ENCODE measurements around the gene PGM3. TPM values are rescaled to one million over a fixed set of nuclear protein-coding genes. Genes with fewer than 3 reads are reported as not detected.

PGM3 gene
- total RNA-seq, 1 donor from 2014 or later: 151 TPM

DNA sequence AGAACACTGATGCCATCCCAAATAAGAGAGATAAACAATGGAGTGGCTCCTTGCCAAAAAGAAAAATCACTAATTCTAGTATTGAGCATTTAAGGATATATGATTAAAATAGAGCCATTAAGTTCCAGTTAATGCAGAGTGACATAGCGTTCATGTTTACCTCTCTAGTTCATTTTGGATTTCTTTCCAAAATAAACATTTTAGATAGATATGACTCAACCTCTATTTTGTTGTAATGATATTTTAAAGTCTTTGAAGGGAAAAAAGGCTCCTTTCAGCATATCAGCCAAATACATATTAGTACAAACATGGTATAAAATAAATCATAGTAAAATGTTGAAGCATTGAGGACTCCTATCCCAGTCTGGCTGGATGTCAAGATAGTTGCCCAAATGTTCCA, 33.5 kb upstream of the PGM3 start:
- H3K4me1 ChIP-seq (ENCODE audit: insufficient read depth, low read length): no peaks in the 10 kb centered on the region
- Mint-ChIP-seq H3K4me3 (ENCODE audit: unreplicated experiment) (no peak overlapping the region), H3K27me3 (ENCODE audit: low read depth, unreplicated experiment) (no peaks in the 10 kb centered on the region), H3K36me3 (ENCODE audit: low read depth, unreplicated experiment) (no peaks in the 10 kb centered on the region), H3K4me1 (ENCODE audit: low read depth, unreplicated experiment) (peaks cover 8% of the 10 kb centered on the region), H3K9me3 (ENCODE audit: unreplicated experiment) (no peaks in the 10 kb centered on the region), H3K27ac (ENCODE audit: unreplicated experiment) (no peak overlapping the region)
- no peaks in the 10 kb centered on the region for H3K79me2 ChIP-seq (ENCODE audit: insufficient read depth, low read length)
- no peak overlapping the region for H3K9ac ChIP-seq (ENCODE audit: low read length)
- peak; percentile 2 for DNase-seq (ENCODE audit: low read depth)
- no peaks in the 10 kb centered on the region for H3K27me3 ChIP-seq (ENCODE audit: insufficient read depth, low read length)
- no peak overlapping the region for H3K4me3 ChIP-seq (ENCODE audit: insufficient read depth, low read depth, low read length)
- no peak overlapping the region for H2AFZ ChIP-seq (ENCODE audit: low read depth, low read length)
- H3K9me3 ChIP-seq (ENCODE audit: insufficient read depth, low read depth, low read length): no peaks in the 10 kb centered on the region
- no peak for FAIRE-seq
- H3K4me2 ChIP-seq (ENCODE audit: low read length): no peak overlapping the region
- TF ChIP-seq EZH2 (IDR thresholded peaks at IDR 0.05; ENCODE audit: insufficient read depth, low read length): no peak
- TF ChIP-seq, protein P1, sequence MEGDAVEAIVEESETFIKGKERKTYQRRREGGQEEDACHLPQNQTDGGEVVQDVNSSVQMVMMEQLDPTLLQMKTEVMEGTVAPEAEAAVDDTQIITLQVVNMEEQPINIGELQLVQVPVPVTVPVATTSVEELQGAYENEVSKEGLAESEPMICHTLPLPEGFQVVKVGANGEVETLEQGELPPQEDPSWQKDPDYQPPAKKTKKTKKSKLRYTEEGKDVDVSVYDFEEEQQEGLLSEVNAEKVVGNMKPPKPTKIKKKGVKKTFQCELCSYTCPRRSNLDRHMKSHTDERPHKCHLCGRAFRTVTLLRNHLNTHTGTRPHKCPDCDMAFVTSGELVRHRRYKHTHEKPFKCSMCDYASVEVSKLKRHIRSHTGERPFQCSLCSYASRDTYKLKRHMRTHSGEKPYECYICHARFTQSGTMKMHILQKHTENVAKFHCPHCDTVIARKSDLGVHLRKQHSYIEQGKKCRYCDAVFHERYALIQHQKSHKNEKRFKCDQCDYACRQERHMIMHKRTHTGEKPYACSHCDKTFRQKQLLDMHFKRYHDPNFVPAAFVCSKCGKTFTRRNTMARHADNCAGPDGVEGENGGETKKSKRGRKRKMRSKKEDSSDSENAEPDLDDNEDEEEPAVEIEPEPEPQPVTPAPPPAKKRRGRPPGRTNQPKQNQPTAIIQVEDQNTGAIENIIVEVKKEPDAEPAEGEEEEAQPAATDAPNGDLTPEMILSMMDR (IDR thresholded peaks at IDR 0.05; ENCODE audit: insufficient read depth, low read depth, low read length): no peak
- no peaks in the 10 kb centered on the region for H4K20me1 ChIP-seq (ENCODE audit: insufficient read depth, low read length)
- no peak overlapping the region for H3K27ac ChIP-seq (ENCODE audit: low read depth, low read length)
- H3K36me3 ChIP-seq (ENCODE audit: insufficient read depth, low read length): no peaks in the 10 kb centered on the region

DNA sequence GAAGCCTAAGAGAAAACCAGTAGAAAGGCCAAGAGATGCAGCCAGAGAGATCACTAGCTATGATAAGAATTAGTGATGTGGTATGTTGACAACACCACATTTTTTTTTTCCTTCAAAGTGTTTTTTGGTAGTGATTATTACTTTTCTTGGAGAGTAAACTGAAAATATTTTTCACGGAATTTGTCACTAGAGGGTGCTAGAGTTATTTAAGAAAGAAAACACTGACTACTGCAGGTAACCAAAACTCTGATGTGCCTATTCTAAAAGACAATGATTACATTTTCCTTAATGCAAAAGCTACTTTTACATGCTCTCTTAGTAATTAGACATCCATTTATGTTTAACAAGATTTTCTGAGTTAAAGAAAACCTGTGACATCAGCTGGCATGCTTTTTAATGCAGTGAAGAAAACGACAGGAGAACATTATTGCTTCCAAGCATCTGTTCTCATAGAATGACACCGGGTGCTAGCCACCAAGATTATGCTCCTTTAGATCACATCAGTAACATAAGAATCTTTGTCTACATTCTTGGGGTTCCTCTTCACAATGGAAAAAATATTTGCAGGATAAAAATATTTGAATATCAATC, 28.9 kb upstream of the PGM3 start:
- Mint-ChIP-seq H3K4me1 (ENCODE audit: low read depth, unreplicated experiment) (peaks cover 12% of the 10 kb centered on the region), H3K9me3 (ENCODE audit: unreplicated experiment) (no peaks in the 10 kb centered on the region), H3K36me3 (ENCODE audit: low read depth, unreplicated experiment) (peaks cover 4% of the 10 kb centered on the region), H3K27me3 (ENCODE audit: low read depth, unreplicated experiment) (no peaks in the 10 kb centered on the region), H3K27ac (ENCODE audit: unreplicated experiment) (peak overlapping the region; percentile 15), H3K4me3 (ENCODE audit: unreplicated experiment) (no peak overlapping the region)
- Histone ChIP-seq H3K27ac (ENCODE audit: low read depth, low read length) (peak overlapping the region; percentile 7), H3K27me3 (ENCODE audit: insufficient read depth, low read length) (no peaks in the 10 kb centered on the region), H3K4me2 (ENCODE audit: low read length) (no peak overlapping the region), H4K20me1 (ENCODE audit: insufficient read depth, low read length) (no peaks in the 10 kb centered on the region), H2AFZ (ENCODE audit: low read depth, low read length) (no peak overlapping the region), H3K9ac (ENCODE audit: low read length) (no peak overlapping the region), H3K36me3 (ENCODE audit: insufficient read depth, low read length) (no peaks in the 10 kb centered on the region), H3K9me3 (ENCODE audit: insufficient read depth, low read depth, low read length) (no peaks in the 10 kb centered on the region), H3K4me1 (ENCODE audit: insufficient read depth, low read length) (no peaks in the 10 kb centered on the region), H3K4me3 (ENCODE audit: insufficient read depth, low read depth, low read length) (no peak overlapping the region), H3K79me2 (ENCODE audit: insufficient read depth, low read length) (no peaks in the 10 kb centered on the region)
- TF ChIP-seq, protein P1 (IDR thresholded peaks at IDR 0.05; ENCODE audit: insufficient read depth, low read depth, low read length): peak; percentile 52
- TF ChIP-seq EZH2 (IDR thresholded peaks at IDR 0.05; ENCODE audit: insufficient read depth, low read length): no peak
- peak; percentile 20 for DNase-seq (ENCODE audit: low read depth)
- no peak for FAIRE-seq

DNA sequence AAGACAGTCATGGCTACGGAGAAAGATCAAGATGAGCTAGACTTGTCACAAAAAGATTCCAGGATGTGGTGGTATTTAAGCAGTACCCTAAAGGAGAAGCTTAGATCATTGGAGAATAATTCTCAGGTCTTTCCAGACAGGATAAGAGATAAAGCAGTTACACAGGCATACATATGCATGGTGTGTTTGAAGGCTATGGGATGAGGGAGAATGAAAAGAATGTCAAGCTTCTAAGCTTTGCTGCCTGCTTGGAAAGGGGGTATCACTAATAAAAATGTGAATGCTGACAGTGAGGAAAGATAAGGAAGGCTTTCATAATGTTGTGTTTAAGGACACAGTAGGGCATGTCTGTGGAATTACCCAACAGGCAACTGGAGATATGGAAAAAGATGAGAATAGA, 28.2 kb upstream of the PGM3 start:
- Mint-ChIP-seq H3K27me3 (ENCODE audit: low read depth, unreplicated experiment) (no peaks in the 10 kb centered on the region), H3K36me3 (ENCODE audit: low read depth, unreplicated experiment) (peaks cover 4% of the 10 kb centered on the region), H3K4me3 (ENCODE audit: unreplicated experiment) (no peak overlapping the region), H3K9me3 (ENCODE audit: unreplicated experiment) (no peaks in the 10 kb centered on the region), H3K4me1 (ENCODE audit: low read depth, unreplicated experiment) (peaks cover 17% of the 10 kb centered on the region), H3K27ac (ENCODE audit: unreplicated experiment) (peak overlapping the region; percentile 26)
- Histone ChIP-seq H2AFZ (ENCODE audit: low read depth, low read length) (no peak overlapping the region), H3K4me1 (ENCODE audit: insufficient read depth, low read length) (no peaks in the 10 kb centered on the region), H3K9me3 (ENCODE audit: insufficient read depth, low read depth, low read length) (no peaks in the 10 kb centered on the region), H3K79me2 (ENCODE audit: insufficient read depth, low read length) (no peaks in the 10 kb centered on the region), H4K20me1 (ENCODE audit: insufficient read depth, low read length) (no peaks in the 10 kb centered on the region), H3K9ac (ENCODE audit: low read length) (no peak overlapping the region), H3K27me3 (ENCODE audit: insufficient read depth, low read length) (no peaks in the 10 kb centered on the region), H3K36me3 (ENCODE audit: insufficient read depth, low read length) (no peaks in the 10 kb centered on the region), H3K4me2 (ENCODE audit: low read length) (no peak overlapping the region), H3K27ac (ENCODE audit: low read depth, low read length) (no peak overlapping the region), H3K4me3 (ENCODE audit: insufficient read depth, low read depth, low read length) (no peak overlapping the region)
- TF ChIP-seq EZH2 (IDR thresholded peaks at IDR 0.05; ENCODE audit: insufficient read depth, low read length): no peak
- TF ChIP-seq, protein P1 (IDR thresholded peaks at IDR 0.05; ENCODE audit: insufficient read depth, low read depth, low read length): no peak
- FAIRE-seq: no peak
- peak; percentile 59 for DNase-seq (ENCODE audit: low read depth)

Measured in astrocyte (in vitro differentiated cells and primary cell).